Adipose tissue (tissue), 3 donors: ENCODE measurements around the gene ZSWIM7. TPM values are rescaled to one million over a fixed set of nuclear protein-coding genes. Genes with fewer than 3 reads are reported as not detected.
A peak's percentile ranks its signal among the peaks of the same experiment; 100 is the strongest.
"Not testable (repeated sequence)": the region's sequence is repeated elsewhere in the genome, so short reads cannot be mapped to it uniquely, and the experiment has no call there.

Experiments used
- H3K27ac ChIP-seq: one replicate; pipeline ENCODE4 v1.5.1; 2013; ENCODE audit warnings: low read depth, low read length
- WGBS, 3 donors: extraction: QIAGEN DNeasy Blood & Tissue Kit; methylation state at CpG; one replicate each; pipeline ENCODE4 v1.1.7; 2013; 5-methylcytosine and 5-hydroxymethylcytosine counted together
- polyA plus RNA-seq, 3 donors: library from polyadenylated mRNA; stranded (reverse); fragments of 200-250 nt; gene quantifications; one replicate each; pipeline ENCODE4 v1.2.3, GENCODE V29; 2013
- donor health status: healthy with polysubstance abuse.
- donor health status: Bipolar disorder and iron deficiency.
- donor health status: healthy.

Gene ZSWIM7
- polyA plus RNA-seq, 3 donors = 23.3 to 53.8 (median 30.3) TPM

- WGBS, 3 donors = 87 to 92% (median 91%) methylated on average over 2 of the region's 2 CpGs
- H3K27ac ChIP-seq = no peak overlapping the region
Observed at GRCh38 chr17:16002708-16003260, 3.3 kb upstream of the ZSWIM7 start.

DNA sequence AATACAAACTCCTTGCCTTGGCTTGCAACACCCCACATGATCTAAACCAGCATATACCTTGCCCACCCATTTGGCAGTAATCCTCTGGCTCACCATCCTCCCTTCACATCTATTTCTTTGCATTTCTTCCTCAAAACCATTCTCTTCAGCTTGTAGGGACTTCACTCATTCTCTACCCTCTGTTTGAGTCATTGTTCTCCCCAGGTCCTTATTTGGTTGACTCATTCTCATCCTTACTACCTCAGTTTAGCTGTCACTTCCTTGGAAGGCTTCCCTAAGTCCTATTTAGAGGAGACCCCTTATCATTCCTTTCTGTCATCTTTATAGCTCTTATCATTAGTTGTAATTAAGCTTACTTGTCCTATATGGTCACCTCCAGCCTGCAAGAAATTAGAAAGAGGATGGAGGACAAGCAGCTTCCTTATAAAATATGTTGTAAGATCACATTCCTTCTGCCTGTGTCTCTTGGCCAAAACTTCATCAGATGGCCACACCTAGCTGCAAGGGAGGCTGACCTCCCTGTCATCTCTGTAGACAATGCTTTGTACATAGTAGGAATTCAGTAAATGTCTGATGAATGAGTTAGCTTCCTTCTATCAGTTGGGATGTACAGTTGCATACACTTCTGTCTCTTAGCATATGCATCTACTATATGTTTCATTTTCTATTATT lies 1.9 kb upstream of the ZSWIM7 start:
- no peak overlapping the region for H3K27ac ChIP-seq

DNA sequence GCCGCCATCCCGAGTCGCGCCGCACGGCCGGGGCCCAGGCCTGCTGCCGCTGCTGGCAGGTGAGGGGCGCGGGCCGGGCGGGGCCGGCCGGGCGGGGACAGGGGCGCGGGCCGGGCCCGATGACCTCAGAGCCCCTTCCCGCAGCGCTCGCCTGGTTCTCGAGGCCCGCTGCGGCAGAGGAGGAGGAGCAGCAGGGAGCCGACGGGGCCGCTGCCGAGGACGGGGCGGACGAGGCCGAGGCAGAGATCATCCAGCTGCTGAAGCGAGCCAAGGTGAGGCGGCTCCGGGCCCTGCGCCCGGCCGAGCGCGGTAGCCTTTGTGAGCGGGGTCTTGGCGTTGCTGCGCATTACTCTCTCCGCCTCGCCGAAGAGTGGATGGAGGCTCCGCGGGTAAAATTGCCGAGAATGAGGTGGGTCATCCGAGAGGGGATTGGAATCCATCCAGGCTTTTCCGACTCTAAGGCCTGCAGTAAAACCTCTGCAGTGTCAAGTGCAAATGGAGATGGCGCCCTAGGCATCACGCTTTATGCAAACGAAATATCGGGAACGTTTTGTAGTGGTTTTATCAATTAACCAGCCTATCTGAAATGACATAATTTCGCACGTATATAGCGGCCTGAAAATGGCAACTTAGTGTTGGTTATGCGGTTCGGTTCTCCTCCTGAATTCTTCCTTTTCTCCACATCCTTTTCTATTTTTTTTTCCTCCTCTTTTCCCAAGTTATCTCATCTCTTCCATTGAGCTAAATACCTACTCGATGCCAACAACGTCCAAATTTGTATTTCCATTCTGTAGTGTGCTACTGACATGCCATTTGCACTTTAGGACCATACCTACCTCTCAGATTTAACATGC lies 697 bp upstream of the ZSWIM7 start:
- peak overlapping the region; percentile 73 for H3K27ac ChIP-seq
- 1% methylated on average over 49 to 64 of the region's 64 CpGs for WGBS, 3 donors

- H3K27ac ChIP-seq = no peak overlapping the region
- WGBS, 3 donors = 83 to 85% (median 83%) methylated on average over 4 of the region's 4 CpGs
Observed at GRCh38 chr17:15998031-15998562, 1.4 kb downstream of the ZSWIM7 start.

DNA sequence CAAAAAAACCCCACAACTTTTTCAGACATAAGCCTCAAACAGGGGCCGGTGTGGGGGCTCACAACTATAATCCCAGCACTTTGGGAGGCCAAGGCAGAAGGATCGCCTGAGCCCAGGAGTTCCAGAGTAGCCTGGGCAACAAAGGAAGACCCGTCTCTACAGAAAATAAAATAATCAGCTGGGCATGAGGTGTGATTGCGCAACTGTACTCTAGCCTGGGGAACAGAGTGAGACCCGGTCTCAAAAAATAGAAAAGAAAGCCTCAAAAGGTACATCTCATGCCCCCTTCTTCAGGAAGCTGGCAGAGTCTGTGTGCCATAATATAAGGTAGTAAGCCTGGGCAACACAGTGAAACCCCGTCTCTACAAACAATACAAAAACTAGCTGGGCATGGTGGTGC lies 3.2 kb downstream of the ZSWIM7 start:
- WGBS, 3 donors = 72 to 84% (median 76%) methylated on average over 6 of the region's 6 CpGs
- no peak overlapping the region for H3K27ac ChIP-seq

GRCh38 chr17:15981646-15982580 lies 17.6 kb downstream of the ZSWIM7 start:
- H3K27ac ChIP-seq = no peak overlapping the region
- 76 to 92% (median 82%) methylated on average over 5 of the region's 5 CpGs for WGBS, 3 donors

DNA sequence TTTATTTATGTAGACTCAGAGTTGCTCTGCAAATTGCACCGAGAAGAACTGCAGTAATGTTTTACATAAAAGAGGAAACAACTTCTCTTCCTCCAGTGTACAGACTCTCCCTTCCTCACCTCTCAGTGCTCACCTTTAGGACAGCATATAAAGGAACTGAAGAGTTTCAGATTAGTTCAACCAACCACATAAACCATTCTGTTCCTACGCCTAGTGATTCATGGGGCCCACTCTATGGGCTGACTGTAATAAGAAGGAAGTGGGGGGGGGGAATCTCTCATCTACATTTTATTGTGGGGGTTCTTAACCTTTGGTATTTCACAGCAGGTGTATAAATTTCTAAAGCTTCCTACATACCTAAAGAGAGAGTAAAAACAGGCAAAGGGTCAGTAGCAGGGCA lies 18.3 kb downstream of the ZSWIM7 start:
- WGBS, 3 donors = 32 to 70% (median 42%) methylated on average over 2 of the region's 2 CpGs
- no peak overlapping the region for H3K27ac ChIP-seq

DNA sequence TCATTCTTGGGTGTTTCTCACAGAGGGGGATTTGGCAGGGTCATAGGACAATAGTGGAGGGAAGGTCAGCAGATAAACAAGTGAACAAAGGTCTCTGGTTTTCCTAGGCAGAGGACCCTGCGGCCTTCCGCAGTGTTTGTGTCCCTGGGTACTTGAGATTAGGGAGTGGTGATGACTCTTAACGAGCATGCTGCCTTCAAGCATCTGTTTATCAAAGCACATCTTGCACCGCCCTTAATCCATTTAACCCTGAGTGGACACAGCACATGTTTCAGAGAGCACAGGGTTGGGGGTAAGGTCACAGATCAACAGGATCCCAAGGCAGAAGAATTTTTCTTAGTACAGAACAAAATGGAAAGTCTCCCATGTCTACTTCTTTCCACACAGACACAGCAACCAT lies 20.5 kb downstream of the ZSWIM7 start:
- WGBS, 3 donors = 70 to 83% (median 75%) methylated on average over 2 of the region's 4 CpGs
- not testable (repeated sequence) for H3K27ac ChIP-seq

- H3K27ac ChIP-seq = no peak overlapping the region
- WGBS, 3 donors = 86 to 93% (median 90%) methylated on average over 1 of the region's 1 CpG
Observed at GRCh38 chr17:15978606-15979005, 20.9 kb downstream of the ZSWIM7 start.

DNA sequence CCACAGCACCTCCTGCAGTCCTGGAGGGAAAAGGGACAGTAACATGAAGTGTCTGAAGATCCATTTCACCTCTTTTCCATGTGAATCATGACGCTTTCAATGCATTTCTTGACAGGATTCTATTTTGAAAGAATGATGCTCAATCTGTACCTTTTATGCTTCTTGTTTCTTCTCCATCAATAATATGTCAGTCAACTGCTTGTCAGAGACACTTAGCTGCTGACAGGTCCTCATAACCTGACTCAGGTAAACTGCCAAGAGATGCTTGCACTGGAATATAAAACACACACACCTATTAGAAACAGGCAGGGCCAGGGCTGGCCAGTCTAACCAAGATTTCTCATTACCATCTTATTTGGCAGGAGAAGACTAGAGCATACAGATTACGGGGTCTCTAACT lies 21.6 kb downstream of the ZSWIM7 start:
- H3K27ac ChIP-seq = no peak overlapping the region
- WGBS, 3 donors = 96 to 99% (median 97%) methylated on average over 2 of the region's 2 CpGs

DNA sequence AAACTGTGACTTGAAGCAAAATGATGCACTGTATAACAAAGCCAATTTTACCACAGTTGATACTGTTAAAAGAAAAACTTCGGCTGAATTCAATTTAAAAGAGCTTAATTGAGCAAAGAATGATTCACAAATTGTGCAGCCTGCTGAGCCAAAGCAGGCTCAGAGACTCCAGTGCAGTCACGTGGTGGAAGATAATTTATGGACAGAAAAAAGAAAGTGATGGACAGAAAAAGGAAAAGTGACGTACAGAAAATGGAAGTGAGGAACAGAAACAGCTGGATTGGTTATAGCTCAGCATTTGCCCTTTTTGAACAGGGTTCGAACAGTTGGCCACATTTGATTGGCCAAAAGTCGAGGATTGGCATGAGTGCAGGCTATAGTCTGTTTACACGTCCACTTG lies 25.7 kb downstream of the ZSWIM7 start:
- H3K27ac ChIP-seq = no peak overlapping the region
- 86 to 88% (median 87%) methylated on average over 6 of the region's 6 CpGs for WGBS, 3 donors

DNA sequence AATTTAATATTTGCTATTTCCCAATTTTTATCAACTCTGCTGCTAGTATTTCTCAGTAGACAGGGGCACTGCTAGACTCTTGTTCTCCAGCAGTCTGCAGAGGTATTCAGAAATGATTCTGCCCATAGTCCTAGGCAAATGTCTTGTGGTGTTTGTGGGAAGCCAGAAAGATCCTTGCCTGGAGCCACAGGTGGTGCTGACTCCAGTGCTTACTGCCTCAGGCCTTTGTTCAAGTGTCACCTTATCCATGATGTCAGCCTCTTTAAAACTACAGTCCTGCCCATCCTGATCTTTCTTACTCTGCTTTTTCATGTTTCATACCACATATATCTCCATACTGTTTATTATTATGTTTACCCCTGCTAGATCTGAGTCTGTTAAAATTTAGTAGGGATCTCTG lies 26.5 kb downstream of the ZSWIM7 start:
- H3K27ac ChIP-seq = no peak overlapping the region

- 91 to 95% (median 93%) methylated on average over 4 of the region's 4 CpGs for WGBS, 3 donors
Observed at GRCh38 chr17:15972497-15972951, 27.0 kb downstream of the ZSWIM7 start.

GRCh38 chr17:15971882-15972281 lies 27.6 kb downstream of the ZSWIM7 start:
- H3K27ac ChIP-seq = no peak overlapping the region
- 87 to 97% (median 95%) methylated on average over 5 of the region's 5 CpGs for WGBS, 3 donors

More at GRCh38 chr17:15972497-15972951, 27.0 kb downstream of the ZSWIM7 start:
- H3K27ac ChIP-seq = no peak overlapping the region

GRCh38 chr17:15971098-15971678 lies 28.3 kb downstream of the ZSWIM7 start:
- no peak overlapping the region for H3K27ac ChIP-seq
- WGBS, 3 donors = 77 to 82% (median 79%) methylated on average over 5 of the region's 5 CpGs

GRCh38 chr17:15970500-15970899 lies 29.0 kb downstream of the ZSWIM7 start:
- 71 to 98% (median 97%) methylated on average over 2 of the region's 2 CpGs for whole genome bisulfite sequencing, 3 donors
- H3K27ac ChIP-seq = no peak overlapping the region

DNA sequence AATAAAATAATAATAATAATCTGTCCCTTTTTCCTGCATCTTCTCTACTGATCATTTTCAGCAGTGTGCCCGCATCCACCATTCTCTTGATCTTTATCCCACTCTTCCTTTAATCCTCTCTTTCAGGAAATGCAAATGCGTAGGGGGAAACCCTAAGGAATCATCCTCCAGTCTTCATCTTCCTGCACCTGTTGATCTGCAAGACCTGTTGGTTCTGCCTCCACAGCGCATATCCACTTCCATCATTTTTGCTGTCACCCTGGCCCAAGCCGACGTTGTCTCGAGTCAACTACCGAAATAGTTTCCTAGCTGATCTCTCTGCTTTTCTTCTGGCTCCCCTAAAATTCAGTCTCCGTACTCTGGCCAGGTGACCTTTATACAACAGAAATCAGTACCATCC lies 30.0 kb downstream of the ZSWIM7 start:
- H3K27ac ChIP-seq = no peak overlapping the region
- 93 to 94% (median 94%) methylated on average over 8 of the region's 8 CpGs for WGBS, 3 donors
